GM19467 (cell line): ENCODE data around the gene TLE4.
A peak's percentile ranks its signal among the peaks of the same experiment; 100 is the strongest.
"Not testable (repeated sequence)": the region's sequence is repeated elsewhere in the genome, so short reads cannot be mapped to it uniquely, and the experiment has no call there.

ENCODE experiments used
- ATAC-seq: cut with Tn5 transposase; IDR thresholded peaks from one replicate; pipeline ENCODE4 v1.9.1; 2021; ENCODE audit warnings: mild to moderate bottlenecking, moderate library complexity; ENCODE audit not compliant: unreplicated experiment

The TLE4 gene

GRCh38 chr9:79709743-79710674 lies 138.2 kb downstream of the TLE4 start:
- no peak for ATAC-seq

- ATAC-seq, result no peak
Observed at GRCh38 chr9:79711874-79712273, 140.1 kb downstream of the TLE4 start.

GRCh38 chr9:79719021-79719420 lies 147.3 kb downstream of the TLE4 start:
- ATAC-seq, result no peak

GRCh38 chr9:79719989-79720388 lies 148.2 kb downstream of the TLE4 start:
- no peak for ATAC-seq

GRCh38 chr9:79731171-79731890 lies 159.6 kb downstream of the TLE4 start:
- ATAC-seq, result peak; percentile 87

GRCh38 chr9:79735023-79735779 lies 163.4 kb downstream of the TLE4 start:
- no peak for ATAC-seq

- ATAC-seq, result no peak
Observed at GRCh38 chr9:79736051-79736450, 164.3 kb downstream of the TLE4 start.

- no peak for ATAC-seq
Observed at GRCh38 chr9:79741381-79741780, 169.6 kb downstream of the TLE4 start.

- ATAC-seq, result no peak
Observed at GRCh38 chr9:79742110-79742721, 170.5 kb downstream of the TLE4 start.

- ATAC-seq, result no peak
Observed at GRCh38 chr9:79744521-79744920, 172.8 kb downstream of the TLE4 start.

GRCh38 chr9:79745752-79746336 lies 174.1 kb downstream of the TLE4 start:
- no peak for ATAC-seq

- not testable (repeated sequence) for ATAC-seq
Observed at GRCh38 chr9:79751895-79752466, 180.2 kb downstream of the TLE4 start.

GRCh38 chr9:79756414-79756813 lies 184.6 kb downstream of the TLE4 start:
- ATAC-seq, result no peak

- ATAC-seq, result no peak
Observed at GRCh38 chr9:79757074-79757473, 185.3 kb downstream of the TLE4 start.

GRCh38 chr9:79757881-79758669 lies 186.3 kb downstream of the TLE4 start:
- no peak for ATAC-seq

- ATAC-seq, result no peak
Observed at GRCh38 chr9:79759460-79759859, 187.7 kb downstream of the TLE4 start.

- no peak for ATAC-seq
Observed at GRCh38 chr9:79762070-79762469, 190.3 kb downstream of the TLE4 start.

- ATAC-seq, result no peak
Observed at GRCh38 chr9:79763671-79764285, 192.0 kb downstream of the TLE4 start.

GRCh38 chr9:79764374-79764773 lies 192.6 kb downstream of the TLE4 start:
- ATAC-seq, result no peak
